ENCODE measurements around the gene PSMB5. TPM values are rescaled to one million over a fixed set of nuclear protein-coding genes. Genes with fewer than 3 reads are reported as not detected.

Gene PSMB5
- total RNA-seq, 4 donors from 2014 or later: 8.6 to 85.1 (median 42.5) TPM

GRCh38 chr14:22977684-22978486, 56.8 kb downstream of the PSMB5 start:
- intact Hi-C loops (cut with DNase I; ENCODE audit: low total_unique reads): no loop called here
- H3K4me3 ChIP-seq: no peak overlapping the region
- peaks cover 17% of the 10 kb centered on the region for H3K27me3 ChIP-seq
- no peak for TF ChIP-seq POLR2AphosphoS5 (IDR thresholded peaks at IDR 0.05)
- TF ChIP-seq CTCF (IDR thresholded peaks at IDR 0.05): no peak
- no peak for TF ChIP-seq POLR2A (IDR thresholded peaks at IDR 0.05)
- no peak for TF ChIP-seq EP300 (IDR thresholded peaks at IDR 0.05; ENCODE audit: low read depth)
- in situ Hi-C loops (cut with MboI; ENCODE audit: low pct_ligation_motif_present in 1 of 4, low pct_unique_long_range_greater_than_20kb in 1 of 4, low sequenced_read_pairs in 3 of 4): loop anchor here in 1 of 4 donors (10.0 kb wide), 1 partner anchor 87 kb away; no protein-coding TSS in a partner anchor
- H3K4me1 ChIP-seq: peaks cover 11 to 60% (median 42%) of the 10 kb centered on the region in 4 donors
- H3K27ac ChIP-seq: peak overlapping the region; percentile 47 to 74 (median 62)
- 43% methylated on average over 8 of the region's 8 CpGs; no CpG with 5 or more reads in 1 of the 2 donors for WGBS, 2 donors (ENCODE audit: low coverage in 1 of 2)
- H3K36me3 ChIP-seq: no peaks in the 10 kb centered on the region
- peak; percentile 52 for DNase-seq
- H3K9me3 ChIP-seq: no peaks in the 10 kb centered on the region

- Histone ChIP-seq H3K36me3 (no peaks in the 10 kb centered on the region), H3K4me1 (peaks cover 11 to 58% (median 42%) of the 10 kb centered on the region in 4 donors), H3K27ac (peak overlapping the region; percentile 47 to 74 (median 62)), H3K4me3 (no peak overlapping the region), H3K9me3 (no peaks in the 10 kb centered on the region), H3K27me3 (peaks cover 17% of the 10 kb centered on the region)
- no peak for DNase-seq
- intact Hi-C loops (cut with DNase I; ENCODE audit: low total_unique reads) (no loop called here), in situ Hi-C loops (cut with MboI; ENCODE audit: low pct_ligation_motif_present in 1 of 4, low pct_unique_long_range_greater_than_20kb in 1 of 4, low sequenced_read_pairs in 3 of 4) (loop anchor here in 1 of 4 donors (10.0 kb wide), 1 partner anchor 87 kb away; no protein-coding TSS in a partner anchor)
- TF ChIP-seq POLR2A (IDR thresholded peaks at IDR 0.05): no peak
Measured at GRCh38 chr14:22977434-22977683, 57.3 kb downstream of the PSMB5 start.

- H3K27me3 ChIP-seq: peaks cover 13% of the 10 kb centered on the region
- no peak for TF ChIP-seq POLR2AphosphoS5 (IDR thresholded peaks at IDR 0.05)
- no peak for TF ChIP-seq POLR2A (IDR thresholded peaks at IDR 0.05)
- TF ChIP-seq CTCF (IDR thresholded peaks at IDR 0.05): no peak
- TF ChIP-seq EP300 (IDR thresholded peaks at IDR 0.05; ENCODE audit: low read depth): no peak
- peak overlapping the region; percentile 47 to 74 (median 62) for H3K27ac ChIP-seq
- DNase-seq: peak; percentile 31
- H3K9me3 ChIP-seq: no peaks in the 10 kb centered on the region
- H3K4me1 ChIP-seq: peaks cover 11 to 53% (median 37%) of the 10 kb centered on the region in 4 donors
- no peaks in the 10 kb centered on the region for H3K36me3 ChIP-seq
- intact Hi-C loops (cut with DNase I; ENCODE audit: low total_unique reads): no loop called here
- in situ Hi-C loops (cut with MboI; ENCODE audit: low pct_ligation_motif_present in 1 of 4, low pct_unique_long_range_greater_than_20kb in 1 of 4, low sequenced_read_pairs in 3 of 4): loop anchor here in 1 of 4 donors (10.0 kb wide), 1 partner anchor 88 kb away; no protein-coding TSS in a partner anchor
- no peak overlapping the region for H3K4me3 ChIP-seq
- 28 to 33% methylated on average over 3 to 6 of the region's 6 CpGs for WGBS, 2 donors (ENCODE audit: low coverage in 1 of 2)
Measured at GRCh38 chr14:22976620-22977433, 57.9 kb downstream of the PSMB5 start.

Other genes with a start within 250 kb of the PSMB5 start
- 10 to 100 TPM in 3 of 4 donors, under 1 TPM in 1; 1.00 to 67.0 (median 33.6) TPM for gene SLC7A7, start 219.5 kb downstream of the PSMB5 start, total RNA-seq
- gene MRPL52, start 205.0 kb downstream of the PSMB5 start, total RNA-seq: 10 to 100 TPM in 2 of 4 donors, 1 to 10 TPM in 1, not detected in 1; 7.5 to 44.3 (median 23.8) TPM
- gene MMP14, start 198.3 kb downstream of the PSMB5 start, total RNA-seq: 10 to 100 TPM; 59.5 to 91.6 (median 73.1) TPM
- 100 to 1,000 TPM in 3 of 4 donors, 10 to 100 TPM in 1; 88.8 to 232 (median 180) TPM for gene LRP10, start 163.2 kb downstream of the PSMB5 start, total RNA-seq
- gene REM2, start 151.7 kb downstream of the PSMB5 start, total RNA-seq: 1 to 10 TPM in 2 of 4 donors, under 1 TPM in 1, not detected in 1; 0.27 to 5.2 (median 2.1) TPM
- 100 to 1,000 TPM in 3 of 4 donors, 10 to 100 TPM in 1; 96.4 to 186 (median 114) TPM for gene RBM23, start 115.8 kb downstream of the PSMB5 start, total RNA-seq
- gene PRMT5, start 105.5 kb downstream of the PSMB5 start, total RNA-seq: 10 to 100 TPM; 32.2 to 92.3 (median 43.4) TPM
- gene HAUS4, start 77.8 kb downstream of the PSMB5 start, total RNA-seq: 10 to 100 TPM; 66.2 to 98.9 (median 85.1) TPM
- 1 to 10 TPM in 3 of 4 donors, not detected in 1; 1.8 to 5.2 (median 3.7) TPM for gene AJUBA, start 52.3 kb downstream of the PSMB5 start, total RNA-seq
- 10 to 100 TPM; 17.1 to 41.2 (median 23.9) TPM for gene C14orf93, start 24.8 kb downstream of the PSMB5 start, total RNA-seq
- not detected for gene PSMB11, start 7.3 kb upstream of the PSMB5 start, total RNA-seq
- gene CDH24, start 22.6 kb upstream of the PSMB5 start, total RNA-seq: 1 to 10 TPM; 1.2 to 6.0 (median 4.2) TPM
- gene ACIN1, start 60.2 kb upstream of the PSMB5 start, total RNA-seq: 100 to 1,000 TPM; 137 to 303 (median 222) TPM
- gene C14orf119, start 60.6 kb upstream of the PSMB5 start, total RNA-seq: 10 to 100 TPM in 3 of 4 donors, 1 to 10 TPM in 1; 3.6 to 33.7 (median 32.0) TPM
- not detected for gene CIROP, start 70.1 kb upstream of the PSMB5 start, total RNA-seq
- gene CEBPE, start 84.4 kb upstream of the PSMB5 start, total RNA-seq: not detected
- gene SLC7A8, start 148.8 kb upstream of the PSMB5 start, total RNA-seq: 10 to 100 TPM in 3 of 4 donors, 1 to 10 TPM in 1; 5.2 to 29.1 (median 14.2) TPM
- not detected for gene RNF212B, start 203.0 kb upstream of the PSMB5 start, total RNA-seq